WI38 (cell line): ENCODE data around the gene NTHL1.

Experiments used
- H3K4me3 ChIP-seq: 2 replicates; pipeline ENCODE4 v1.5.1; 2011; ENCODE audit warnings: low read depth, mild to moderate bottlenecking, control low read depth, low read length
- TF ChIP-seq, protein P1 (sequence below): IDR thresholded peaks from 2 replicates; pipeline ENCODE4 v1.5.1; 2012; ENCODE audit warnings: low read depth, mild to moderate bottlenecking, control low read depth, low read length

NTHL1 gene

DNA sequence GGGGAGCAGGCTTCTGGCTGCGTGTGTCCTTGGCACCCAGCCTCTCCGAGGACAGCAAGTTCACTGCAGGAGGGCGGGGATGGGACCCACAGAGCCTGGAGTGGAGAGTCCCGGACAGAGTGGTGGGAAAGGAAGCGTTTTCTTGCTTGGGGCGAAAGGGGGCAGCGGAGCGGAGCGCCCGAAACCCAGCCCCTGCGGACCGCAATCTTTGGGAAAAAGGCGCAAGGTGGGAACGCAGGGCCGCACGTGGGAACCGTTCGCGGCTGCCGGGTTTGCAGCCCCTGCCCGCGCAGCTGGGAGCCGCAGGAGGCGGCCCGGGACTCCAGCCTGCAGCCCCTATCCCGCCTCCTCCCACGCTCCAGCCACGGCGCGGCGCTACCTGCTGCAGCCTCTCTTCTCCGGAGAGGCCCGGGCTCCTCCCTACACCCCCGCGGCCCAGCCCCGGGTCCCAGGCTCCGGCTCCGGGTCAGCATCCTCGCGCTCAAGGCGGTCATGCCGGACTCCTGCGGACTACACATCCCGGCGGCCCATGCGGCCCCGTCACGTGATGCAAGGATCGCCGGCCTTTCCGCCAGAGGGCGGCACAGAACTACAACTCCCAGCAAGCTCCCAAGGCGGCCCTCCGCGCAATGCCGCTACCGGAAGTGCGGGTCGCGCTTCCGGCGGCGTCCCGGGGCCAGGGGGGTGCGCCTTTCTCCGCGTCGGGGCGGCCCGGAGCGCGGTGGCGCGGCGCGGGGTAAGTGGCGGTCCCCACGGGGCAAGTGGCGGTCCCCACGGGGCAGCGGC, at the start of gene NTHL1, which contains the start of gene TSC2:
Gene NTHL1 (minus strand): TSS at position 505 of the 786 bp plus-strand sequence. CDS start 11 bp downstream, at position 494.
Gene TSC2 (plus strand): TSS at position 656 of the 786 bp plus-strand sequence. CDS start 631 bp downstream, outside the sequence.
- TF ChIP-seq, protein P1, sequence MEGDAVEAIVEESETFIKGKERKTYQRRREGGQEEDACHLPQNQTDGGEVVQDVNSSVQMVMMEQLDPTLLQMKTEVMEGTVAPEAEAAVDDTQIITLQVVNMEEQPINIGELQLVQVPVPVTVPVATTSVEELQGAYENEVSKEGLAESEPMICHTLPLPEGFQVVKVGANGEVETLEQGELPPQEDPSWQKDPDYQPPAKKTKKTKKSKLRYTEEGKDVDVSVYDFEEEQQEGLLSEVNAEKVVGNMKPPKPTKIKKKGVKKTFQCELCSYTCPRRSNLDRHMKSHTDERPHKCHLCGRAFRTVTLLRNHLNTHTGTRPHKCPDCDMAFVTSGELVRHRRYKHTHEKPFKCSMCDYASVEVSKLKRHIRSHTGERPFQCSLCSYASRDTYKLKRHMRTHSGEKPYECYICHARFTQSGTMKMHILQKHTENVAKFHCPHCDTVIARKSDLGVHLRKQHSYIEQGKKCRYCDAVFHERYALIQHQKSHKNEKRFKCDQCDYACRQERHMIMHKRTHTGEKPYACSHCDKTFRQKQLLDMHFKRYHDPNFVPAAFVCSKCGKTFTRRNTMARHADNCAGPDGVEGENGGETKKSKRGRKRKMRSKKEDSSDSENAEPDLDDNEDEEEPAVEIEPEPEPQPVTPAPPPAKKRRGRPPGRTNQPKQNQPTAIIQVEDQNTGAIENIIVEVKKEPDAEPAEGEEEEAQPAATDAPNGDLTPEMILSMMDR: 0 out of 2 replicates have a peak, but pooled peaks have one; percentile 12
- H3K4me3 ChIP-seq: peak within 1 kb of the TSS; percentile 67

DNA sequence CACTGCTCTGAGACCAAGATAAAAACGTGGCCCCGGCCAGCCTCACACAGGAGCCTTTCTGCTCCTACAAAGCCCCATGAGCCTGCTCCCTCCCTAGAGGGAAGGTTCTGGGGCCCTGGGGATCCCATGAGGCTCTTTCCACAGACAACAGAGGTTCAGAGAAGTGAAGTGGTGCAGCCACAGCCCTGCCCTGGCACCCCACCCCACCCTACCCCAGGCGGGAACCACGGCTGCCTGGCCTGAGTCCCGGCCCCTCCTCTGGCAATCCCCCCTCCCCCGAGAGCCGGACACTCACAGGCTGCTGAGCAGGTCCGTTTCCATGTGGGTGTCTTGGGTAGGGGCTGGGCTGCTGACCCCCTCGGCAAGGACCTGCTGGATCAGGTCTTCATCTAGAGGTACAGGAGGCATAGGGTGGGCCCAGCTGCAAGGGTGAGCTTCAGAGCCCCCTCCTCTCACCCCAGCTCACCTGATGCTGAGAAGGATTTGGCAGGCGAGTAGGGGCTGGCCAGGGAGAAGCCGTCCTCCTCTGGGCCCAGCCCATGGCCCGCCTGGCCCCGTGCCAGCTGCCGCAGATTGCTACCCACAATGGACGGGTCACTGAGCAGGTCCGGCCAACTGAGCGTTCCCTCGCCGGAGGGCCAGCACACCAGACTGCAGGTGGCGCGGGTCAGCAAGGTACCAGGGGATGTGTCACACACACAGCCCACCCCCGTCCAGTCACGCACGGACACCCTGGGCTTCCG, 49.4 kb upstream of the NTHL1 start:
- H3K4me3 ChIP-seq: no peak overlapping the region

DNA sequence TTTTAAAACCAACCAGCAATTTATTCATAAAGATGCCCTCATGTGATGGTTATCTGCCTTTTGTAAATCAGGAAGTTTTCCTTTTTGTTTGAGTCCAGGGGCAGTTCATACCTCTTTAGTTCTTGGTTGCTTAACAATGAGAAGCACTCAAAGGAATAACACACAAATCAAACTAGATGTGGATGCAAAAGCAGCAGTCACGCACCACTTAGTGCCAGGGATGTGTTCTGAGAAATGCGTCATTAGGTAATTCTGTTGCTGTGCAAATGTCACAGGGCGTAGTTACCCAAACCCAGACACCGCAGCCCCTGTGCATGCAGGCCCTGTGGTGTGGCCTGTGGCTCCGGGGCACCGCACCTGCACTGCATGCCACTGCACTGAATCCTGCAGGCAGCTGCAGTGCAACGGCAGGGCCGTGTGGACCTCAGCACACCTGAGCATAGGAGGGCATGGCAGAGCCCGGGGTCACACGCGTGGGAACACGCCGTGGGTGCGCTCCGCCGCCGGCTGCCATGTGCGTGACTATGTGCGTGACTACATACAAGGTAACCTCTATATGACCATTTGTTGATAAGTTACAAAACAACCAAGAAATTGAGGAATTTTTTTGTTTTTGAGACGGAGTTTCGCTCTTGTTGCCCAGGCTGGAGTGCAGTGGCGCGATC, 48.4 kb upstream of the NTHL1 start:
- TF ChIP-seq, protein P1: no peak

More for the DNA sequence above, 49.4 kb upstream of the NTHL1 start:
- TF ChIP-seq, protein P1: no peak

DNA sequence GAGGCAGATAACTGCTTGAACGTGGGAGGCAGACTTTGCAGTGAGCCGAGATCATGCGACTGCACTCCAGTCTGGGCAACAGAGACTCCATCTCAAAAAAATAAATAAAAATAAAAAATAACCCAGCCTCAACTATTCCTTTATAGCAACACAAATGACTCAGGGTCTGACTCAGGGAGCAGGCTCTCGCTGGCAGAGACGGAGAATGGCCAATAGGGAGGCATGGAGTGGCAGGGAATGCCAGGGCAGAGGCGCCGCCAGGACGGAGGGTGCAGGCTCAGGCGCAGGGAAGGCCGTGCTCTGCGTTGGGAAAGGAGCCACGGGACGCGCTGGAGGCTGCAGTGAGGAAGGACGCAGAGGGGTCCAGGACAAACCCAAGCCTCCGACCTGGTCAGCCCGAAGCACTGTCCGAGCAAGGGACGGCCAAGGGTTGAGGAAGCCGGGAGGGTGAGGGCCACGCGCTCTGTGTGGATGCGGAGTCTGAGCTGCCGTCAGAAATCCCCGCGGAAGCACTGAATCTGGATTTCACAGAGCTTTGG, 47.8 kb upstream of the NTHL1 start:
- no peak overlapping the region for H3K4me3 ChIP-seq
- TF ChIP-seq, protein P1: no peak

More for the DNA sequence above, 48.4 kb upstream of the NTHL1 start:
- H3K4me3 ChIP-seq: no peak overlapping the region

DNA sequence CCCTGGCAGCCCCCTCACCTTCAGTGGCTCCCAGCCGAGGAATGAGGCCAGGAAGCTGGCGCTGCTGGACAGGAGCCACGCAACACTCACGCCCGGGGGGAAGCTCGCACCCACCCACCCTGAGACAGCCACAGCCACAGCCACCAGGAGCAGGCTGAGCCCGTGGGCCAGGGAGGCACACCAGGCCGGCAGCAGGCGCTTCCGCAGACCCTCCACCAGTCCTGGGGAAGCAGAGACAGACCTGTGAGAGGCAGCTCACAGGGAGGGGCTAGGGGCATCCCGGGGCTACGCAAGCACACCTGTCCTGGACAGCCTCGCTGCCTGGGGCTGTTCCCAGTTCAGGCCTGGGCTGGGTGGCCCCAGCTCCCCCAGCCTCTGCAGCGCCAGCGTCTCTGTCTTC, 46.2 kb upstream of the NTHL1 start:
- TF ChIP-seq, protein P1: no peak
- H3K4me3 ChIP-seq: no peak overlapping the region

DNA sequence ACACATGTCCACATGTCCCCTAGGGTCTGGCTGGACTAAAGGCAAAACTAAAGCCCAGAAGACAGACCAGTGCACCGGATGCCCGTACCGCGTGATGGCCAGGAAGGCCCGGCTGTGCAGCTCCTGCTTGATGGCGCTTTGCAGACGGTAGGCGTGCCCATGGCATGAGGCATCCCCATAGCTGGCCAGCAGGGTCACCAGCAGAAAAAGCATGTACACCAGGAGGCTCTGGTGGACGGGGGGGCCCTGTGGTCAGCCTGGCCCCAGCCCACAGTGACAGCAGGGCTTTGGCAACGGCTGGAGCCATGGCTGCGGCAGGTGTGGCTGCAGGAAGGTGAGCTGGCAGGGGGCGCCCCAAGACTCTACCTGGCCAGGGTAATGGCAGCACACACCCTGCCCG, 45.2 kb upstream of the NTHL1 start:
- no peak overlapping the region for H3K4me3 ChIP-seq
- TF ChIP-seq, protein P1: no peak
